GM12801 (cell line): ENCODE results near the gene CHTF8.

ENCODE experiments used
- TF ChIP-seq, protein P1 (sequence below): IDR thresholded peaks from one replicate; pipeline ENCODE4 v1.5.1; 2011; ENCODE audit warnings: control low read depth; ENCODE audit not compliant: insufficient read length; ENCODE audit errors: extremely low read depth

Gene CHTF8, protein sequence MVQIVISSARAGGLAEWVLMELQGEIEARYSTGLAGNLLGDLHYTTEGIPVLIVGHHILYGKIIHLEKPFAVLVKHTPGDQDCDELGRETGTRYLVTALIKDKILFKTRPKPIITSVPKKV

DNA sequence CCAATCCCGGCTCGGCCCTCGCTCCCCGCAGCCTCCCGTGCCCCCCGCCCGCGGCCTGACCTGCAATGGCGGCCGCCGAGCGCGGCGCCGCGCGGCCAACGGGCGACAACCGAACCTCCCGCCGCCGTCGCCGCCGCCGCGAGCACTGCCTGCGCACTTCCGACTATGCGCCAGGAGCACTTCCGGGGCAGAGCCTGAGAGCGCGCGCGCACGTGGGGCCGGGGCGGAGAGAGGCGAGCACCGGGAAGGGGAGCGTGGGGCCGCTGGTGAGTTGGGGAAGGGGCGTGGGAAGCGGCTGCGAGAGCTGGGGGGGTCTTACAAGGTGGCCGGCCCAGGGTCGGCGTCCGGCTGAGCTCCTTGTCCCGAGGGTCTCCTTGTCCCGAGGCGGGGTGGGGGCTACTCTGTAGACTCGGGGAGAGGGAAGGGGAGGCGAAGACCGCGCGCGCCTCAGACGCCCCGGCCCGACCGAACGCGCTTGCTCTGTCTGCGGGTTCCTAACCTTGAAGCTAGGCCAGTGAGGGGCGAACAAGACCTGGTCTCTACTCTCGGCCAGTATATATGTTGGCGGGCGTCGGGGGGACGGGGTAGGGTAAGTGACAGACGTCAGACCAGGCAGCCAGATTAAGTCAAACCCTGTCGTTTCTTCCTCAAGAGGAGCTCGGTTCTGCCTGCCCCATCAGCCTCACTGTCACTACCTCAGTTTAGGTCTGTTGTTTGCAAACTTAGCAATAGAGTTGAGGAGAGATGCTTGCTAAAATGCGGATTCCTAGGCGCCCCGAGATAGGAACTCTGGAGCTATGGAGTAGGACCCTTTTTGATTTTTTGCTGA, at the start of gene CHTF8, which contains the start of gene UTP4:
Gene CHTF8 (minus strand): TSS at position 165 of the 829 bp plus-strand sequence. CDS start 11,130 bp downstream, outside the sequence.
Gene UTP4 (plus strand): TSS at position 226 of the 829 bp plus-strand sequence. CDS start 811 bp downstream, outside the sequence.
- TF ChIP-seq, protein P1, sequence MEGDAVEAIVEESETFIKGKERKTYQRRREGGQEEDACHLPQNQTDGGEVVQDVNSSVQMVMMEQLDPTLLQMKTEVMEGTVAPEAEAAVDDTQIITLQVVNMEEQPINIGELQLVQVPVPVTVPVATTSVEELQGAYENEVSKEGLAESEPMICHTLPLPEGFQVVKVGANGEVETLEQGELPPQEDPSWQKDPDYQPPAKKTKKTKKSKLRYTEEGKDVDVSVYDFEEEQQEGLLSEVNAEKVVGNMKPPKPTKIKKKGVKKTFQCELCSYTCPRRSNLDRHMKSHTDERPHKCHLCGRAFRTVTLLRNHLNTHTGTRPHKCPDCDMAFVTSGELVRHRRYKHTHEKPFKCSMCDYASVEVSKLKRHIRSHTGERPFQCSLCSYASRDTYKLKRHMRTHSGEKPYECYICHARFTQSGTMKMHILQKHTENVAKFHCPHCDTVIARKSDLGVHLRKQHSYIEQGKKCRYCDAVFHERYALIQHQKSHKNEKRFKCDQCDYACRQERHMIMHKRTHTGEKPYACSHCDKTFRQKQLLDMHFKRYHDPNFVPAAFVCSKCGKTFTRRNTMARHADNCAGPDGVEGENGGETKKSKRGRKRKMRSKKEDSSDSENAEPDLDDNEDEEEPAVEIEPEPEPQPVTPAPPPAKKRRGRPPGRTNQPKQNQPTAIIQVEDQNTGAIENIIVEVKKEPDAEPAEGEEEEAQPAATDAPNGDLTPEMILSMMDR: no peak

DNA sequence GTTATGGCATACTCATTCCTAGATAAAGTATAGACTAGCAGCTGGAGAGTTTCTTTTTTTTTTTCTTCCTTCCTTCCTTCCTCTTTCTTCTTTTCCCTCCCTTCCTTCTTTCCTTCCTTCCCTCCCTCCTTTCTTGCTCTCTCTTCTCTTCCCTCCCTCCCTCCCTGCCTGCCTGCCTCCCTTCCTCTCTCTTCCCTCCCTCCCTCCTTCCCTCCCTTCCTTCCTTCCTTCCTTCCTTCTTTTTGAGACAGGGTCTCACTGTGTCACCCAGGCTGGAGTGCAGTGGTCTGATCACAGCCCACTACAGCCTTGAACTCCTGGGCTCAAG, 47.6 kb upstream of the CHTF8 start:
- TF ChIP-seq, protein P1: no peak

DNA sequence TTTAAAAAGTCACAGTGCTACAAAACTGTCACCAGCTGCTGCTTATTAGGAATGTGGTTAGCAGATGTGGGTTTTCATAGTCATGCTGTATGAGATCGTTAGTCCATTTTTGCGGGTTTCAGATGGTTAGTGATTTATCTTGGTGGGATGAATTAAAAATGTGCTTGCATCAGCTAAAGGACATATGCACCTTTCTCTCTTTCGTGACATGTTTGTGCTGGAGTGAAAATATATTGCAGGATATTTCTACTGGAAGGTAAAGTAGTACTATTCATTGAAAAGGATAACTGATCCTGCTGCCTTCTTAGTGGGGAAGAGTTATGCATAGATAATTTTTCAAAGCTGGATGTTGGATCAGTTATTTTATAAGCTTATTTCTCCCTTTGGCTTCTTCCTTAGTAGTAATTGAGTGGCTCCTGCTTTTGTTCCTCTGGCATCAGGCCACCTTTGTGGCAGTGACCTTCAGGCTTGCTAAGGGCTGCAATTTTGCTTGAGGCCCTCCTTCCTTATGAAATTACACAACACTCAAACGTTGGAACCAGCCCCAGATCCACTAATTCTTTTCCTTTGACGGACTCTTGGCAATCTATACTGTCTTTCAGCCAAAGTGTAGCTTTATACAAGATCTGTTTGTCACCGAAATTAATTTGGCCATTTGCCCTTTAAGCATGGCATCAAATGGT, 47.1 kb upstream of the CHTF8 start:
- TF ChIP-seq, protein P1: no peak

DNA sequence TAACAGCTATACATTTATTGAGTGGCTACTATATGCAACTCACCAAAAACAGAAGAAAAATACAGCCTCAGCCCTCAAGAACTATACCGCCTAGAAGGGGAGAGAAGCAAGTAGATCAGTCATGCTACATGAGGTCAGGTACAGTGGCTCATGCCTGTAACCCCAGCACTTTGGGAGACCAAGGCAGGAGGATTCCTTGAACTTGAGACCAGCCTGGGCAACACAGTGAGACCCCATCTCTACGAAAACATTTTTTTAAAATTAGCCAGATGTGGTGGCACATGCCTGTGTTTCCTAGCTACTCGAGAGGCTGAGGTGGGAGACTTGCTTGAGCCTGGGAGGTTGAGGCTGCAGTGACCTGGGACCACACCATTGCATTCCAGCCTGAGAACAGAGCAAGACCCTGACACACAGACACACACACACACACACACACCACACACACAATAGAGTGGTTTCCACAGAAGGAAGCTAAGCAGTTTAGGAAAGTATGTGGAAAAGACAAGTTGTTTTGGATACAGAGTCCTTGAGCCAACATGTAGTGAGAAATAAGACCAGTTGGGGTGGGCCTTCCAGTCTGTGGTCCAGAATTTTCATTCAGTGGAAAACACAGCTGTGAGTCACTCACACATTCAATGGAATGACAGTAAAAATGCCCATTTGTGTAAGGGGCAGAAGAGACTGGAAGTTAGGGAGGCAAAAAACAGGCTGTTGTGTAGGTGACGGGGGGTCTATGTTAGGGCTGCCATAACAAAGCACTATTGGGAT, 43.8 kb upstream of the CHTF8 start:
- TF ChIP-seq, protein P1: no peak

DNA sequence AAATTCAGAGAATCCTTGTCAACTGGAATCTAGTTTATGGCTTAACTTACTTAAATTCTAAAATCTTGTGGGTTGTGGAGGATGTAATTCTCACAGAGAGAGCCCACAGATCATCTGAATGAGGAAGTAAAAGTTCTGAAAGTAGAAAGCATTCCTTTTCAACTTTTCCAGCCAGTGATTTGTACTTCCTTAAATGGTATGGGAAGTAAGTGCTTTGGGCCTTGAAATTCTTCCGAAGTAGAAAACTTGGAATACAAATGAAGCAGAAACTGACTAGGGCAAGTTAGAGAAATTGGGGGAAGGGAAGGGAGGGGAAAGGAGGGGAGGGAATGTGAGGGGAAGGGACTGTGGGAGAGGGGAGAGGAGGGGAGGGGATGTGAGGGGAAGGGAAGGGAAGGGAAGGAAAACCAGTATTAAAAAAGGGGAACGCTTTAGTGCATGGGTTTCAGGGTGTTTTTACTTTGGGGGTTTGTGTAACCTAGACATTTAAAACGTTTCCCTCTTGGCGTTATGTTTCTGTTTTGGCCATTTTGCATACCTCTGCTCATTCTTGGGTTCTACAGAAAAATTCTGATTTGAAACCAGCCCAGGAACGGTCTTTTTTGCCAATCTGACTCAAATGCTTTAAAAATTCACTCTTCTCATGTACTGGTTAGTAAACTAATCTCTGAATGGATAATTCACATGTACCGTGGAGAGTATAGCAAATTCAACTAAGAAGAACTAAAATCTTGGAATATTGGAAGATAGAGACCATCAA, 39.1 kb upstream of the CHTF8 start:
- TF ChIP-seq, protein P1: no peak

DNA sequence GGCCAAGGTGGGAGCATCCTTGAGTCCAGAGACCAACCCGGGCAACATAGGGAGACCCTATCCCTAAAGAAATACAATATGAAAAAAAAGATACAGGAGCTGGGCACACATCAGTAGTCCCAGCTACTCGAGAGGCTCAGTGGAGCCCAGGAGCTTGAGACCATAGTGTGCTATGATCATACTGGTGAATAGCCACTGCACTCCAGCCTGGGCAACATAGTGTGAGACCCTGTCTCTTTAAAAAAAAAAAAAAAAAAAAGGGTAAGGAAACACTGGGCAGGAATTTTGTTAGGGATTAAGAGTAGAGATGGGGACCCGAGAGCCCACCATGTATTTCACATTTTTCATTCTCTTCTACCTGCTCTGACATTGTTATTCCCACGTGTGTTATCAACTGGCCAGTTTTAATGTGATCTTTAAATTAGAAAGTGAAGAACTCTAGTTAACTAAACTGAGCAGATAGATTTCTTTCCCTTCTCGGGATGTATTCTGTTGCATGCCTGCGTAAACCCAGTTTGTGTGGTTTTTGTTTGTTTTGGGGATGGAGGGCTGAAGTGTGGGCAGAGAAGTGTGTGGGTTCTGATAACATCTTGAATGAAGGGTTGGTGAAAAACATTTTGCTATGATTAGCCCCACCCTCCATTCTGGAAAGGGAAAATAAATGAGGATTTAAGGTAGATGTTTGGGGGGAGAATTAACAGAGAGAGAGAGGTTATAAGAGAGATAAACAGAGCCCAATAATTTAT, 37.4 kb upstream of the CHTF8 start:
- TF ChIP-seq, protein P1: no peak
